SH-SY5Y (cell line): ENCODE results near the gene GPC1.

Source experiments
- GATA2 ChIP-seq: IDR thresholded peaks from 2 replicates; pipeline ENCODE4 v1.6.1; 2011; ENCODE audit warnings: mild to moderate bottlenecking, low read depth, low read length
- GATA3 ChIP-seq: IDR thresholded peaks from 2 replicates; pipeline ENCODE4 v1.6.1; 2011; ENCODE audit warnings: low read depth, mild to moderate bottlenecking, low read length, moderate library complexity

DNA sequence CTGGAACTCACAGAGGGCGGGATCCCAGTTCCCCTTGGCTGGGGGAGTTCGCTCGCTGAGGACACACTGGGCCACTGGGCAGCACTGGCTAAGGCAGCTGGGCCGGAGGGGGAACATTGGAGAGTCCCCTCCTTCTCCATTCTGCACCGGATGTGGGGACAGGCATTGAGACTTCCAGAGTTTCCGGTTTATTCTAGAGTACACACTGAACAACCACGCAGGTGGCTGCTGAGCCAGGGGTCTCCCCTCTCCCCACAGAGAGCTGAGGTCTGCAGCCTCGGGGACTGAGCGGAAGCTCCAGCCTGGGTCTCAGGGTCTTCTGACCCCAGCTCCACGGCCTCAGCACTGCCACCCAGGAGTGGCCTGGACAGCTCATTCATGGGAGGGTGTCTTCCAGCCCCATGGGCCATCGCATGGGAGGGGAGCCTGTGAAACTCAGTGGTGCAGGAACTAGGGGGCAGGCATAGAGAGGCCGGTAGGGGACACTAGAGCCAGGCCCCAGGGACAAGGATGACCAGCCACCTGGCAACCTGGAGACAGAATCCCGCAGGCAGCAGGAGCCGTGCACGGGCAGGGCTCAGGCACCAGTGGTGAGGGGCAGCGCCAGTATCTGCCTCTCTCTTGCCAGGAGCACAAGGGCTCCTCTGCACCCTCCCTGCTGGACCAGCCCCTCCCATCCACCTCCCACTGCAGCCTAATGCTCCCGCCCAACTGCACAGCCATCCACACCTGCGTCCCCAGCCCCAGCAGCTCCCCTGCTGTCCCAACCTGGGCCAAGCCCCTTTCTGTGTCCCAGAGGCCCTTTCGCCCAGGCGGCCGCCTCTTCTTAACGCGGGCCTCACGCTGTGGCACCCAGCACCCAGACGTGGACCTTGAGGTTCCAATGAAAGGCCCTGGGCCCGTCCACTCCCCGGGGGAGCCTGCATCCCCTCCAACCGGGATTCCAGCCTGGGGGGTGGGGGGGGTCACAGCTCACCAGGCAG is 45.1 kb upstream of the GPC1 start:
- TF ChIP-seq GATA2 (no peak), GATA3 (no peak)
